ENCODE data around the gene LMF2.

The LMF2 gene

DNA sequence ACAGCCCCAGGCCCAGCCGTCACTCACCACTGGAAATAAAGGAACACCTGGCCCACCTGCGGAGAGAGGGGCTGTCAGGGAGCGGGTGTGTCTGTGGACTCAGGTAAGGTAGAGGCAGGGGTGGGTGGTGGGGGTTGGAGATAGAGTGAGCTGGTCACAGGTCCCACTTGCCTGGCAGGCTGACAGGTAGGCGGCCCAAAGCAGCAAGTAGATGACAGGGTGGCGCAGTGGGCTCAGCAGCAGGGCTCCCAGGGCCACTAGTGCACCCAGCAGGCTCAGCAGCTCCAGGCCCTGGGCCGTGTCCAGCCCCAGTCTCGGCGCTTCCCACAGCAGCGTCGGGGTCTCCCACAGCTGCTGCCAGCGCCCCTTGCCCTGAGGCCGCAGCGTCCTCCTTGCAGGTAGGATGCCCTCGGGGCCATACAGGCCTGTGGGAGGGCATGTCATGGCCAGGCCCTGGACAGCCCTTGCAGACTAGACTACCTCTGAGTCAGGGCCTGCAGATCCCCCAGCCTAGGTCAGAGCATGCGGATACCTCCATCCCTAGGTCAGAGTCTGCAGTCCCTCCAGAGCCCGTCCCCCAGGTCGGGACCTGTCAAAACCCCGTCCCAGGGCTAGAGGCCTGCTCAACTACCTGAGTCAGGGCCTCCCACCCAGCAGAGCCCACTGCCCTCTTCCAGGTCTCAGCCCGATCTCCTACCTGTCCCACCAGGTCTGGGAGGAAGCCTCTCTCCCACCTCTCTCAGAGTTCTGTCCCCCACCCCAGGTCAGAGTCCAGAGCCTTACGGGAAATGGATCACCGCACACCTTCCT is 686 bp downstream of the LMF2 start:
- Histone ChIP-seq H3K27ac (ENCODE audit: poor library complexity, severe bottlenecking) (peak overlapping the region; percentile 57), H3K27me3 (ENCODE audit: insufficient read depth, poor library complexity, severe bottlenecking) (no peaks in the 10 kb centered on the region), H3K9me3 (ENCODE audit: severe bottlenecking) (no peaks in the 10 kb centered on the region), H3K4me1 (ENCODE audit: insufficient read depth, poor library complexity, severe bottlenecking) (peaks cover 7% of the 10 kb centered on the region), H3K36me3 (ENCODE audit: low read depth) (peaks cover 30% of the 10 kb centered on the region), H3K4me3 (ENCODE audit: severe bottlenecking) (peak overlapping the region; percentile 67)
- TF ChIP-seq, protein P1, sequence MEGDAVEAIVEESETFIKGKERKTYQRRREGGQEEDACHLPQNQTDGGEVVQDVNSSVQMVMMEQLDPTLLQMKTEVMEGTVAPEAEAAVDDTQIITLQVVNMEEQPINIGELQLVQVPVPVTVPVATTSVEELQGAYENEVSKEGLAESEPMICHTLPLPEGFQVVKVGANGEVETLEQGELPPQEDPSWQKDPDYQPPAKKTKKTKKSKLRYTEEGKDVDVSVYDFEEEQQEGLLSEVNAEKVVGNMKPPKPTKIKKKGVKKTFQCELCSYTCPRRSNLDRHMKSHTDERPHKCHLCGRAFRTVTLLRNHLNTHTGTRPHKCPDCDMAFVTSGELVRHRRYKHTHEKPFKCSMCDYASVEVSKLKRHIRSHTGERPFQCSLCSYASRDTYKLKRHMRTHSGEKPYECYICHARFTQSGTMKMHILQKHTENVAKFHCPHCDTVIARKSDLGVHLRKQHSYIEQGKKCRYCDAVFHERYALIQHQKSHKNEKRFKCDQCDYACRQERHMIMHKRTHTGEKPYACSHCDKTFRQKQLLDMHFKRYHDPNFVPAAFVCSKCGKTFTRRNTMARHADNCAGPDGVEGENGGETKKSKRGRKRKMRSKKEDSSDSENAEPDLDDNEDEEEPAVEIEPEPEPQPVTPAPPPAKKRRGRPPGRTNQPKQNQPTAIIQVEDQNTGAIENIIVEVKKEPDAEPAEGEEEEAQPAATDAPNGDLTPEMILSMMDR (IDR thresholded peaks at IDR 0.05; ENCODE audit: poor library complexity, severe bottlenecking), result no peak
- ATAC-seq (ENCODE audit: low read depth) (peak; percentile 51), DNase-seq (ENCODE audit: low spot score) (no peak)

DNA sequence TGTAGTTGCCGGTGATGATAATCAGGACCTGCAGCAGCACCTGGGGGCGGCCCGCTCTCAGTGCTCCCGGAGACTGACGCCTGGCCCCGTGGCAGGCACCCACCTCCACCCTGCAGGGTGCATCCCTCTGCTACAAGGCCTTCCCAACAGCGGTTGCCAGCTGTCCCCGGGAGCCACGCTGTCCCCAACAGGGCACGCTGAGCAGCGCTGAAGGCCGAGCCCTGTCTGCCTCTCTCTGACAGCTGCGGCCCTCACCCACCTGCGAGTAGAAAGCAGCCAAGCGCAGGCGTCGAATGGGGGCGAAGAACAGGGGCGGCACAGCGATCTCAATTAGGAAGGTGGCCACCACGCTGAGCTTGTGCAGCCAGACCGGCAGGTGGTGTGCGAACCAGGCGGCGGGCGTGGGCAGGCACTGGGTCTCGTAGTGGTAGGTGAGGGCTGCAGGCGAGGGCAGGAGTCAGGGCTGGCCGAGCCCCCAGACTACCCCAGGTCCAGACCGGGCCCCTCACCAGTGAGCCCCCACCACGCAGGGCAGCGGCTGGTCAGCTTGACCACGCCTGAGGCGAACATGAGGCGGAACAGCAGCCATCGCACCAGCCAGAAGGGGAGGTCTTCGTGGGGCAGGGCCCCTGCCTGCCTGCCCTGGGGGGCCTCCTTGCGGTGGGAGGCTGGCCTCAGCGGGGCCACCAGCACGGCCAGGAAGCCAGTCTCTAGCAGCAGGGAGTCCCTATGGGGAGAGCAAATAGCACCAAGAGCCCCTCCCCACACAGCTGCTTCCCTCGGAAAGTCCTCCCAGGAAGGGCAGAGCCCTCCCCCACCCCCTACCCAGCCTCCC is 1.5 kb downstream of the LMF2 start:
- ATAC-seq (ENCODE audit: low read depth) (no peak), DNase-seq (ENCODE audit: low spot score) (peak; percentile 57)
- Histone ChIP-seq H3K9me3 (ENCODE audit: severe bottlenecking) (no peaks in the 10 kb centered on the region), H3K36me3 (ENCODE audit: low read depth) (peaks cover 30% of the 10 kb centered on the region), H3K27ac (ENCODE audit: poor library complexity, severe bottlenecking) (no peak overlapping the region), H3K4me3 (ENCODE audit: severe bottlenecking) (no peak overlapping the region), H3K4me1 (ENCODE audit: insufficient read depth, poor library complexity, severe bottlenecking) (peaks cover 7% of the 10 kb centered on the region), H3K27me3 (ENCODE audit: insufficient read depth, poor library complexity, severe bottlenecking) (no peaks in the 10 kb centered on the region)
- TF ChIP-seq, protein P1 (IDR thresholded peaks at IDR 0.05; ENCODE audit: poor library complexity, severe bottlenecking), result no peak

DNA sequence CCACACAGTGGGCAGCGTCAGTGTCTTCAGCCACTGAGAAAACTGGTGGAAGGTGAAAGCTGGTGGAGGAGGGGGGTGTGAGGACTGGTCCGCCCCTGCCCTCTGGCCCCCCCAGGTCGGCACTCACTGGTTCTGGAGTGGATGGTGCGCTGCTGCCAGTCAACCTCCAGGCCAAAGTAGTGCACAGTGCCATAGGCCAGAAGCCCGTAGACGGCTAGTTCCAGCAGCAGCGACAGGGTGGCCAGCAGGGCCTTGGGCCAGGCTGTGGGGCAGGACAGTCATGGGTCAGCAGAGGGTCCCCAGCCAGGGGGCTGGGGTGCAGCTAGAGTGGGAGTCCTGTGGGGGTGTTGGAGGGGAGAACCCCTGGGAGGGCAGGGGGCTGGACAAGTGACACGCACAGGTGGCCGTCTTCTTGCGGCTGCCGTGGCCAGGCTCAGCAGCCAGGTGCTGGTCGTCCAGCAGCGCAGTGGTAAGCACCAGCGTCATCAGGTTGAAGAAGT is 2.2 kb downstream of the LMF2 start:
- no peak overlapping the region for H3K4me3 ChIP-seq (ENCODE audit: severe bottlenecking)
- TF ChIP-seq, protein P1 (IDR thresholded peaks at IDR 0.05; ENCODE audit: poor library complexity, severe bottlenecking), result no peak
- H3K9me3 ChIP-seq (ENCODE audit: severe bottlenecking), result no peaks in the 10 kb centered on the region
- H3K4me1 ChIP-seq (ENCODE audit: insufficient read depth, poor library complexity, severe bottlenecking), result peaks cover 7% of the 10 kb centered on the region
- H3K27me3 ChIP-seq (ENCODE audit: insufficient read depth, poor library complexity, severe bottlenecking), result no peaks in the 10 kb centered on the region
- no peak overlapping the region for H3K27ac ChIP-seq (ENCODE audit: poor library complexity, severe bottlenecking)
- no peak for ATAC-seq (ENCODE audit: low read depth)
- DNase-seq (ENCODE audit: low spot score), result no peak
- H3K36me3 ChIP-seq (ENCODE audit: low read depth), result peaks cover 27% of the 10 kb centered on the region

DNA sequence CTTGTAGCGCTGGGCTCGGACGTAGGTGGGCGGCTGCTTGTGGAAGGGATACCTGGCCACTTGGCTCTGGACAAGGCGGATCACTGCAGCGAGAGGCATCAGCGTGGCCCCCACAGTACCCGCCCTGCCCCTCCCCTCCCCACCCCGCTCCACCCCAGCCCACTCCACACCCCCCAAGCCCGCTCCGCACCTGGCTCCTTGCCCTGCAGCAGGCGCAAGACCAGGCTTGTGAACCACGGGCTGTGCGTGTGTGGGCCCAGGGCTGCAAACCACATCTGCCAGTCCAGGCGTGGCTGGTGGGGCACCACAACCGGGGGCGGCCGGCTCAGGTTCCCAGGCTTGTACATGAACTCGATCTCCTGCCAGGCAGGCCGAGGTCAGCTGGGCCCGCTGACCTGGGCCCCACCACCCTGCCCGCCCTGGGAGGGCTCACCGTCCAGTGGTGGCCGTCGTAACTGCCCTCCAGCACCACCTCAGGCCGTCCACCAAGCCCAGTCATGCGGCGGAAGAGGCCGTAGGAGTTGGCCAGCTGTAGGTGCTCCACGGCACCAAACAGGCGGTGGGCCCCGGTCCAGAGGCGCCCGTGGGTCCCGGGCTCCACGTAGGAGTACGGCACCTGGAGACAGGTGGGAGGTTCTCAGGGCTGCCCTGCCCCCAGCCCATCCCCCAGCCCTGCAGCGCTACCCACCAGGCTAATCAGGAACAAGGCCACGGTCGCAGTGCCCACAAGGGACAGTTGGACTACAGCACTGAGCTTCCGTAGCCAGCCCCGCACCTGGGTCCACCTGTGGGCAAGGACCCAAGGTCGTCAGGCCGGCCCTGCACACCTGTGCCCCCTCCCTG is 2.9 kb downstream of the LMF2 start:
- no peak overlapping the region for H3K4me3 ChIP-seq (ENCODE audit: severe bottlenecking)
- peaks cover 22% of the 10 kb centered on the region for H3K36me3 ChIP-seq (ENCODE audit: low read depth)
- no peak overlapping the region for H3K27ac ChIP-seq (ENCODE audit: poor library complexity, severe bottlenecking)
- H3K27me3 ChIP-seq (ENCODE audit: insufficient read depth, poor library complexity, severe bottlenecking), result no peaks in the 10 kb centered on the region
- peaks cover 7% of the 10 kb centered on the region for H3K4me1 ChIP-seq (ENCODE audit: insufficient read depth, poor library complexity, severe bottlenecking)
- ATAC-seq (ENCODE audit: low read depth) (no peak), DNase-seq (ENCODE audit: low spot score) (peak; percentile 66)
- TF ChIP-seq, protein P1 (IDR thresholded peaks at IDR 0.05; ENCODE audit: poor library complexity, severe bottlenecking), result no peak
- H3K9me3 ChIP-seq (ENCODE audit: severe bottlenecking), result no peaks in the 10 kb centered on the region
